Measurements from ENCODE around the gene HOXC12. TPM values are rescaled to one million over a fixed set of nuclear protein-coding genes. Genes with fewer than 3 reads are reported as not detected.

HOXC12 gene, protein sequence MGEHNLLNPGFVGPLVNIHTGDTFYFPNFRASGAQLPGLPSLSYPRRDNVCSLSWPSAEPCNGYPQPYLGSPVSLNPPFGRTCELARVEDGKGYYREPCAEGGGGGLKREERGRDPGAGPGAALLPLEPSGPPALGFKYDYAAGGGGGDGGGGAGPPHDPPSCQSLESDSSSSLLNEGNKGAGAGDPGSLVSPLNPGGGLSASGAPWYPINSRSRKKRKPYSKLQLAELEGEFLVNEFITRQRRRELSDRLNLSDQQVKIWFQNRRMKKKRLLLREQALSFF
- total RNA-seq: not detected in 2 replicates

DNA sequence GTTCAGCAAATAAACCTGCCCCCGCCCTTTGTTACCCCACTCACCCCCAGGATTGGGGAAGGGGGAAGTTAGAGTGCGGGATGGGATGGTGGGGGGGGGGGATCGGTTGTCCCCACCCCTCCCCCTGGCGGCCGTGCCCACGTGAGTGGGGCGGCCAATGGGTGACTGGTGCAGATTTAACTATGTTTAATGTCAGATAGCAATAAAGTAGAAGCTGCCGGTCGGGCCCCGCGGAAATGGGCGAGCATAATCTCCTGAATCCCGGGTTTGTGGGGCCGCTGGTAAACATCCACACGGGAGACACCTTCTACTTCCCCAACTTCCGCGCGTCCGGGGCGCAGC, at the start of gene HOXC12:
Gene HOXC12 (plus strand): TSS at position 210 of the 342 bp plus-strand sequence. CDS start 27 bp downstream, at position 237.

DNA sequence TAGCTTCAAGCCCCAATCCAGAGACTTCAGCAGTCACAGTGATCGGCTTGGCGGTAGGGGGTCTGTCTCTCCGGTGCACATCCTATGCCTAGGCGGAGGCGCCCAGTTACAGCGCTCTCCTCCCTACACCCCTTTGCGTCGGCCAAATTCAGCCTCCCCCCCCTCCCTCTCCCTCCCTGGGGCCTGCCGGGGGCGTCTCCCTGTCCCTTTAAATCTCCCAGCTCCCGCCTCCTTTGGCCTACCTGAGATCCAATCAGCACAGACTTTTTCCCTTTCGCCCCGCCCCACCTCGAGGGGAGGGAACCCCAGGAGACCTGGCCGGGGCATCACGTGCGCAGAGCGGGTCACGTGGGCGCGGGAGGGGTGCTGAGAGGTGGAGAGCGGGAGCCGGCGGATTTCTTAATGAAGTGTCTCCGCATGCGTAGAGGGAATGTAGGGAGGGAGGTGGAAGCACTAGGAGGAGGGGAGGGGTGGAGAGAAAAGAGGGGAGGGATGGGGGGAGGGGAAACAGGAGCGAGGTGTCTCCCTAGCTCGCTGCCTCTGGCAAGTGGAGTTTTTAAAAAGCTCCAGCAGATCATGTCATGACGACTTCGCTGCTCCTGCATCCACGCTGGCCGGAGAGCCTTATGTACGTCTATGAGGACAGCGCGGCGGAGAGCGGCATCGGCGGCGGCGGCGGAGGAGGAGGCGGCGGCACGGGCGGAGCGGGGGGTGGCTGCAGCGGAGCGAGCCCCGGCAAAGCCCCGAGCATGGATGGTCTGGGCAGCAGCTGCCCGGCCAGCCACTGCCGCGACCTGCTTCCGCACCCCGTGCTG, 16.2 kb upstream of the HOXC12 start, which contains the start of gene HOXC13:
Gene HOXC13 (plus strand): TSS at position 506 of the 815 bp plus-strand sequence. CDS start 76 bp downstream, at position 582.

GRCh38 chr12:53972722-53973235, 18.1 kb downstream of the HOXC12 start, which contains the start of gene HOXC11:
Gene HOXC11 (plus strand): TSS chr12:53973126. CDS start chr12:53973242, 116 bp downstream.

GRCh38 chr12:53974084-53975063, 19.7 kb downstream of the HOXC12 start, which contains the start of gene HOTAIR:
Gene HOTAIR (minus strand): TSS chr12:53974954.

DNA sequence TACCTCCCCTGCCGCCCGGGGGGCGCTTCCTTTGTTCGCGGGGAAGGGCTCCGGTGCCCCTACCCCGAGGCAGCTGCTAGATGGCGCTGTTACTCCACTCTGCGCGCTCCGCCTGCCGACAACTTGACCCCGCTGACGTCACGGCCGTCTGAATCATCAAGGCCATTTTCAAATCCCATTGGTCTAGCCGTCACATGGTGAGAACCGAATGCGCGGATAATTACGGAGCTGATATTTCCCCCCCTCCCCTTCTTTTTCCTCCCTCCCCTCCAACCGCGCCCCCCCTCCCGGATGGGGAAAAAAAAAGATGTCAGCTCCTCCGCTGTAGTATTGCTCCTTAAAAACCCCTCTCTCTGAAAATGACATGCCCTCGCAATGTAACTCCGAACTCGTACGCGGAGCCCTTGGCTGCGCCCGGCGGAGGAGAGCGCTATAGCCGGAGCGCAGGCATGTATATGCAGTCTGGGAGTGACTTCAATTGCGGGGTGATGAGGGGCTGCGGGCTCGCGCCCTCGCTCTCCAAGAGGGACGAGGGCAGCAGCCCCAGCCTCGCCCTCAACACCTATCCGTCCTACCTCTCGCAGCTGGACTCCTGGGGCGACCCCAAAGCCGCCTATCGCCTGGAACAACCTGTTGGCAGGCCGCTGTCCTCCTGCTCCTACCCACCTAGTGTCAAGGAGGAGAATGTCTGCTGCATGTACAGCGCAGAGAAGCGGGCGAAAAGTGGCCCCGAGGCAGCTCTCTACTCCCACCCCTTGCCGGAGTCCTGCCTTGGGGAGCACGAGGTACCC, 30.4 kb downstream of the HOXC12 start, which contains the start of gene HOXC10:
Gene HOXC10 (plus strand): TSS at position 246 of the 791 bp plus-strand sequence. CDS start 114 bp downstream, at position 360.

GRCh38 chr12:54000116-54001114, 45.7 kb downstream of the HOXC12 start, which contains the start of gene HOXC9:
Gene HOXC9 (plus strand): TSS chr12:54000161. CDS start chr12:54000189, 28 bp downstream.

Other genes with a start within 250 kb of the HOXC12 start
- 79.5 and 83.9 TPM in 2 replicates for gene CALCOCO1, start 227.5 kb upstream of the HOXC12 start, total RNA-seq
- gene CISTR, start 202.9 kb upstream of the HOXC12 start, total RNA-seq: not detected in 2 replicates
- gene HOXC13, start 16.1 kb upstream of the HOXC12 start, total RNA-seq: not detected in 2 replicates
- gene HOXC11, start 18.2 kb downstream of the HOXC12 start, total RNA-seq: not detected in 2 replicates
- gene HOTAIR, start 20.1 kb downstream of the HOXC12 start, total RNA-seq: not detected in 2 replicates
- gene HOXC10, start 30.2 kb downstream of the HOXC12 start, total RNA-seq: not detected in 2 replicates
- not detected in 2 replicates for gene HOXC9, start 45.3 kb downstream of the HOXC12 start, total RNA-seq
- gene HOXC8, start 54.1 kb downstream of the HOXC12 start, total RNA-seq: not detected in 2 replicates
- not detected in 2 replicates for gene HOXC6, start 73.5 kb downstream of the HOXC12 start, total RNA-seq
- not detected in 2 replicates for gene HOXC5, start 78.1 kb downstream of the HOXC12 start, total RNA-seq
- gene HOXC4, start 98.9 kb downstream of the HOXC12 start, total RNA-seq: not detected in 2 replicates
- gene SMUG1, start 234.1 kb downstream of the HOXC12 start, total RNA-seq: 33.4 and 57.5 TPM in 2 replicates